ENCODE results near the gene TYW3.

Gene TYW3

GRCh38 chr1:74790453-74790852, 57.5 kb downstream of the TYW3 start:
- DNase-seq (ENCODE audit: low read depth, low spot score): no peak

GRCh38 chr1:74791491-74791890, 58.5 kb downstream of the TYW3 start:
- no peak for DNase-seq (ENCODE audit: low read depth, low spot score)

- no peak for DNase-seq (ENCODE audit: low read depth, low spot score)
Measured at GRCh38 chr1:74799119-74799657, 66.2 kb downstream of the TYW3 start.

- no peak for DNase-seq (ENCODE audit: low read depth, low spot score)
Measured at GRCh38 chr1:74811436-74812179, 78.7 kb downstream of the TYW3 start.

GRCh38 chr1:74812180-74812541, 79.2 kb downstream of the TYW3 start:
- no peak for DNase-seq (ENCODE audit: low read depth, low spot score)
